HEK293 (cell line): ENCODE measurements around the gene KRT78.

Experiments
- AEBP2 ChIP-seq: fragments of 450-650 bp; formaldehyde crosslinking; IDR thresholded peaks from 2 replicates; pipeline ENCODE4 v1.5.1; 2016; ENCODE audit warnings: missing biosample characterization, missing genetic modification characterization, borderline replicate concordance
- CTCF ChIP-seq: fragments of 450-650 bp; formaldehyde crosslinking; IDR thresholded peaks from 2 replicates; pipeline ENCODE4 v1.5.1; 2016; ENCODE audit warnings: missing biosample characterization, missing genetic modification characterization
- FEZF1 ChIP-seq: fragments of 450-650 bp; formaldehyde crosslinking; IDR thresholded peaks from 2 replicates; pipeline ENCODE4 v1.5.1; 2016; ENCODE audit warnings: missing biosample characterization, missing genetic modification characterization
- HOXD13 ChIP-seq: sonication (generic); formaldehyde crosslinking; IDR thresholded peaks from 2 replicates; pipeline ENCODE4 v1.8.0; 2022; ENCODE audit warnings: missing genetic modification reagents, borderline replicate concordance
- IKZF3 ChIP-seq: fragments of 450-650 bp; IDR thresholded peaks from 2 replicates; pipeline ENCODE4 v1.5.0; 2018; ENCODE audit warnings: missing biosample characterization, mild to moderate bottlenecking, missing genetic modification characterization, moderate library complexity
- SETDB1 ChIP-seq: IDR thresholded peaks from one replicate; pipeline ENCODE4 v1.6.1; 2017; ENCODE audit warnings: mild to moderate bottlenecking, low read length, moderate library complexity, mixed read lengths; ENCODE audit not compliant: insufficient read length
- SP2 ChIP-seq: fragments of 450-650 bp; formaldehyde crosslinking; IDR thresholded peaks from 2 replicates; pipeline ENCODE4 v1.5.1; 2016; ENCODE audit warnings: missing biosample characterization, missing genetic modification characterization
- SP7 ChIP-seq: fragments of 450-650 bp; formaldehyde crosslinking; IDR thresholded peaks from 2 replicates; pipeline ENCODE4 v1.5.1; 2016; ENCODE audit warnings: missing biosample characterization, missing genetic modification characterization
- ZBTB21 ChIP-seq: fragments of 450-650 bp; formaldehyde crosslinking; IDR thresholded peaks from 2 replicates; pipeline ENCODE4 v1.5.1; 2017; ENCODE audit warnings: missing biosample characterization, missing genetic modification characterization
- ZBTB48 ChIP-seq: fragments of 450-650 bp; formaldehyde crosslinking; IDR thresholded peaks from 2 replicates; pipeline ENCODE4 v1.5.1; 2016; ENCODE audit warnings: missing biosample characterization, missing genetic modification characterization
- ZBTB8A ChIP-seq: fragments of 450-650 bp; formaldehyde crosslinking; IDR thresholded peaks from 2 replicates; pipeline ENCODE4 v1.5.1; 2016; ENCODE audit warnings: missing biosample characterization, missing genetic modification characterization
- ZEB2 ChIP-seq: fragments of 450-650 bp; formaldehyde crosslinking; IDR thresholded peaks from 2 replicates; pipeline ENCODE4 v1.5.1; 2016; ENCODE audit warnings: missing biosample characterization, missing genetic modification characterization
- ZNF121 ChIP-seq: fragments of 450-650 bp; formaldehyde crosslinking; IDR thresholded peaks from 2 replicates; pipeline ENCODE4 v1.5.1; 2016; ENCODE audit warnings: missing biosample characterization, missing genetic modification characterization
- ZNF140 ChIP-seq: fragments of 450-650 bp; formaldehyde crosslinking; IDR thresholded peaks from 2 replicates; pipeline ENCODE4 v1.5.1; 2016; ENCODE audit warnings: missing biosample characterization, missing genetic modification characterization
- ZNF148 ChIP-seq: fragments of 450-650 bp; formaldehyde crosslinking; IDR thresholded peaks from 2 replicates; pipeline ENCODE4 v1.5.0; 2017; ENCODE audit warnings: missing biosample characterization, missing genetic modification characterization, borderline replicate concordance
- ZNF155 ChIP-seq: fragments of 450-650 bp; formaldehyde crosslinking; IDR thresholded peaks from 2 replicates; pipeline ENCODE4 v1.5.1; 2016; ENCODE audit warnings: missing biosample characterization, missing genetic modification characterization
- ZNF184 ChIP-seq: fragments of 450-650 bp; IDR thresholded peaks from 2 replicates; pipeline ENCODE4 v1.5.1; 2018; ENCODE audit warnings: missing biosample characterization, mild to moderate bottlenecking, missing genetic modification characterization
- ZNF280D ChIP-seq: fragments of 450-650 bp; formaldehyde crosslinking; IDR thresholded peaks from 2 replicates; pipeline ENCODE4 v1.5.1; 2016; ENCODE audit warnings: missing biosample characterization, missing genetic modification characterization
- ZNF335 ChIP-seq: fragments of 450-650 bp; formaldehyde crosslinking; conservative IDR thresholded peaks from 2 replicates; pipeline ENCODE4 v1.5.1; 2016; ENCODE audit warnings: missing biosample characterization, missing genetic modification characterization
- ZNF391 ChIP-seq: fragments of 450-650 bp; formaldehyde crosslinking; IDR thresholded peaks from 2 replicates; pipeline ENCODE4 v1.5.1; 2016; ENCODE audit warnings: low read depth, missing biosample characterization, missing genetic modification characterization, borderline replicate concordance
- ZNF394 ChIP-seq: fragments of 450-650 bp; formaldehyde crosslinking; IDR thresholded peaks from 2 replicates; pipeline ENCODE4 v1.5.1; 2016; ENCODE audit warnings: missing biosample characterization, missing genetic modification characterization, mild to moderate bottlenecking, moderate library complexity, borderline replicate concordance
- ZNF449 ChIP-seq: fragments of 450-650 bp; formaldehyde crosslinking; IDR thresholded peaks from 2 replicates; pipeline ENCODE4 v1.5.1; 2017; ENCODE audit warnings: missing biosample characterization, mild to moderate bottlenecking, missing genetic modification characterization, moderate library complexity
- ZNF529 ChIP-seq: fragments of 450-650 bp; formaldehyde crosslinking; IDR thresholded peaks from 2 replicates; pipeline ENCODE4 v1.5.1; 2017; ENCODE audit warnings: missing genetic modification characterization, missing biosample characterization; ENCODE audit not compliant: insufficient replicate concordance
- ZNF571 ChIP-seq: fragments of 450-650 bp; formaldehyde crosslinking; IDR thresholded peaks from 2 replicates; pipeline ENCODE4 v1.5.0; 2017; ENCODE audit warnings: missing biosample characterization, missing genetic modification characterization
- ZNF621 ChIP-seq: fragments of 450-650 bp; formaldehyde crosslinking; IDR thresholded peaks from 2 replicates; pipeline ENCODE4 v1.5.1; 2017; ENCODE audit warnings: missing biosample characterization, missing genetic modification characterization
- ZNF654 ChIP-seq: fragments of 450-650 bp; formaldehyde crosslinking; IDR thresholded peaks from 2 replicates; pipeline ENCODE4 v1.5.1; 2016; ENCODE audit warnings: low read depth, missing biosample characterization, missing genetic modification characterization
- ZNF660 ChIP-seq: fragments of 450-650 bp; IDR thresholded peaks from 2 replicates; pipeline ENCODE4 v1.5.1; 2018; ENCODE audit warnings: missing biosample characterization, mild to moderate bottlenecking, missing genetic modification characterization
- ZNF707 ChIP-seq: fragments of 450-650 bp; formaldehyde crosslinking; IDR thresholded peaks from 2 replicates; pipeline ENCODE4 v1.5.1; 2016; ENCODE audit warnings: missing biosample characterization, missing genetic modification characterization
- ZNF843 ChIP-seq: fragments of 450-650 bp; formaldehyde crosslinking; IDR thresholded peaks from 2 replicates; pipeline ENCODE4 v1.5.1; 2016; ENCODE audit warnings: missing biosample characterization, missing genetic modification characterization

Gene KRT78

GRCh38 chr12:52884526-52885293 is 35.9 kb upstream of the KRT78 start (continued):
- no peak for TF ChIP-seq ZNF280D
- no peak for TF ChIP-seq SETDB1
- peak; percentile 100 for TF ChIP-seq ZNF121 (tag by site-specific recombination)
- TF ChIP-seq ZNF660, result peak; percentile 85; the same call in 1 of the 2 replicates
- TF ChIP-seq ZNF140 (tag by site-specific recombination), result no peak
- TF ChIP-seq ZBTB21, result no peak
- 0 out of 2 replicates have a peak, but pooled peaks have one; percentile 21 for TF ChIP-seq ZNF449 (tag by site-specific recombination)
- no peak for TF ChIP-seq ZNF529 (tag by site-specific recombination)
- no peak for TF ChIP-seq FEZF1 (tag by site-specific recombination)
- TF ChIP-seq ZNF155, result no peak
- TF ChIP-seq ZNF391 (tag by site-specific recombination), result 0 out of 2 replicates have a peak, but pooled peaks have one; percentile 48
- no peak for TF ChIP-seq ZNF621 (tag by site-specific recombination)
- no peak for TF ChIP-seq ZNF707
- no peak for TF ChIP-seq SP2
- no peak for TF ChIP-seq ZNF843 (tag by site-specific recombination)
- no peak for TF ChIP-seq ZNF148 (tag by site-specific recombination)
- TF ChIP-seq ZNF184 (tag by site-specific recombination), result no peak
- TF ChIP-seq IKZF3 (tag by site-specific recombination), result no peak
- TF ChIP-seq ZEB2 (tag by site-specific recombination), result no peak
- TF ChIP-seq HOXD13, result no peak
- TF ChIP-seq CTCF (tag by site-specific recombination), result peak; percentile 75
- TF ChIP-seq ZNF571, result no peak
- no peak for TF ChIP-seq ZBTB48
- peak; percentile 24; the same call in 1 of the 2 replicates for TF ChIP-seq ZBTB8A (tag by site-specific recombination)
- TF ChIP-seq ZNF335 (tag by site-specific recombination), result peak; percentile 67
- TF ChIP-seq AEBP2, result no peak
- TF ChIP-seq ZNF394 (tag by site-specific recombination), result no peak
- peak; percentile 36; the same call in 1 of the 2 replicates for TF ChIP-seq SP7 (tag by site-specific recombination)
- TF ChIP-seq ZNF654 (tag by site-specific recombination), result peak; percentile 83
